Mesangial cell (primary cell): ENCODE data around the gene EIF3B. TPM values are rescaled to one million over a fixed set of nuclear protein-coding genes. Genes with fewer than 3 reads are reported as not detected.

Experiments
- total RNA-seq: library from RNA; depleted of rRNA; stranded (reverse); fragments of >200 nt; gene quantifications from 2 replicates; pipeline ENCODE4 v1.2.3, GENCODE V29; 2015

The EIF3B gene
- 107 and 154 TPM in 2 replicates for total RNA-seq

DNA sequence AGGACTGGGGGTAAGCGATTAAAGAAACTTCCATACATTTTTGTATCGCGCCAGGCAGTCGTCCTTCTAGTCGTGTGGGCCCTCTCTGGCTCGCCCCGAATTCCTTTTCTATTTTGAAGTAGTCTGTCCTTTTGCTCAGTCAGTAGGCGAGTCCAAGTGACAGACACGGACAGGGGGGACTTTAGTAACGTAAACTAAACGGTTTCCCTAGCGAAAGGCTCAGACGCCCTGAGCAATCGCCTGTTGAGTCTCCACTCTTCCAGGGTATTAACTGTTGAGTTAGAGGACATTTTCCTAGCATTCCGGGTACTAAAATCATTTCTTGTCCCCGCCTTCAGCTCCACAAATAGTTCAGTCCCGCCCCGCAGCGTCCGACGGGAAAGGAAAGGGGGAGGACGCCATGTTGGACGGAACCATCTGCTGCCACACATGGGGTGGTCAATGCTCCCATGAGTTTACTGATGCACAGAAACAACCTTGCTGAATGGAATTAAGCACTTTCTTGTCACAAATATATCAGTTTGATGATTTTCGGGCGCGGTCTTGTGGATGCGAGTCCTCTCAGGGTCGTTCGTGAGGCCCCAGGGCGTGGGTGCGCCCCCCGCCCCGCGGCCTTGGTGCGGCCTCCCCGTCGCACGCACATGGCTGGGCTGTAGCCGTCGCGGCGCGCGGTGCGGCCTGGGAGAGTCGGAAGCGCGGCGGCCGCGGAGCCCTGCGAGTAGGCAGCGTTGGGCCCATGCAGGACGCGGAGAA is at the start of gene EIF3B:
TSS of gene EIF3B (plus strand) at position 642 of the 753 bp plus-strand sequence. CDS start at position 737, 95 bp downstream.

DNA sequence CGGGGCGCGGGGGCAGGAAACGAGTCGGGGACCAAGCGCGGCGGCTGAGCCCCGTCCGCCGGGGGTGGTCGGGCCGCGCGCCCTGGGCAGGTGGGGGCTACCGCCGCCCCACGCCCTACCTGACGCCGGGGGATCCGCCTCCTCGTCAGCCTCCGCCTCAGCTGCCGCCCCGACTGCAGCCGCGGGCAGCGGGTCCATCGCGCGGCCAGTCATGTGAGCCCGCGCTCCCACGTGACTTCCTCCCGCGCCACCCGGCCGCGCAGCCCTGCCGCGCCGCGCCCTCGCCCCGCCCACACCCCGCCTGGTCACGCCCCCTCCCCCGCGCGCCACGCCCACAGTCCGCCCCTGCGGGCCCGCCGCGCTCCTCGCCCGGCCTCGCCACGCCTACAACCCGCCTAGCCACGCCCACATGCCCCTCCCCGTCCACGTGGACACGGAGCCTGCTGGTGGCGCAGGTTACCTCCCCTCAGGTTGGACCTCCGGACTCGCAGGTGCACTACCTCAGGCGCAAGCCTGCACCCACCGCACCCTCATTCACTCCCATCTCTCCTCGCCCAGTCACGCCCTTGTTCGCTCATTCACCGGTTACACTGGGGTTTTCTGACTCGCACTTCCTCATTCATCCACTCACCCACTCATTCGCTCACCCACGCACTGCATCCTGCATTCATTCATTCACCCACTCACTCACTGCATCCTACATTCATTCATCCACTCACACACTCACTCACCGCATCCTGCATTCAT is 40.2 kb upstream of the EIF3B start, which contains the start of gene SNX8:
TSS of gene SNX8 (minus strand) at position 233 of the 747 bp plus-strand sequence. CDS start at position 213, 20 bp downstream.

DNA sequence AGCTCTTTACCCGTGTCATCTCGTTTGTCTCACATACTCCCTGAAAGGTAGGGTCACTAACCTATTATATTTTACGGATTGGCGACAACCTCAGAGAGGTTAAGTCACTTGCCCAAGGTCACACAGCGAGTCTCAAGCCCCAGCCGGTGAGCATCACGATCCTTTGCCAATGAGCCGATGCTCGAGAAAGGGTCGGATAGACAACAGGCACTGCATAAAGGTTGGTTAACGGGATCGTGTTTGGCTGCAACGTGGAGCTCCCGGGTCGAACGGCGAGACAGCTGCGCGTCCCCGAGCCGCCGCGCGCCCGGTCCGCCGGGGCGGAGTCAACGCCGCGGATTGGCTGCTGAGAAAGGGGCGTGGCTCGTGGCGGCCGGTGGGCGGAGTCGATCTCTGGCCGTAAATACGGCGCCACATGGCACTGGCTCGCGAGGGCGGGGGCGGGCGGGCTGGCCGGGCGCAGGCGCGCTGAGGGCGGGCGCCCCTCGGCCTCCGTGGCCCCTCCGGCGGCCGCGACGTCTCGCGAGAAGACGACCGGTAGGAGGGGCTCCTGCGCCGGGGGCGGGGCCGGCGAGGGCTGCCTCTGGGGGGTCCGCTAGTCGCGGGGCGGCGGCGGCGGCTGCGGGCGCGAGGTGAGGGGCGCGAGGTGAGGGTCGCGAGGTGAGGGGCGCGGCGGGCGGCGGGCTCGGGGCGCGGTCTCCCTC is 48.5 kb downstream of the EIF3B start, which contains the start of gene CHST12:
TSS of gene CHST12 (plus strand) at position 598 of the 704 bp plus-strand sequence. CDS start 29,029 bp downstream, outside the sequence.

Other genes starting within 250 kb of the EIF3B start
- 56.1 and 67.3 TPM in 2 replicates for gene MAD1L1, start 121.9 kb upstream of the EIF3B start, total RNA-seq
- 12.9 and 18.1 TPM in 2 replicates for gene MRM2, start 112.6 kb upstream of the EIF3B start, total RNA-seq
- gene NUDT1, start 112.6 kb upstream of the EIF3B start, total RNA-seq, result 12.3 and 44.8 TPM in 2 replicates
- gene SNX8, start 40.4 kb upstream of the EIF3B start, total RNA-seq, result 28.7 and 31.8 TPM in 2 replicates
- gene CHST12, start 48.8 kb downstream of the EIF3B start, total RNA-seq, result 9.9 and 19.4 TPM in 2 replicates
- not detected in 2 replicates for gene GRIFIN, start 121.6 kb downstream of the EIF3B start, total RNA-seq
- gene LFNG, start 164.9 kb downstream of the EIF3B start, total RNA-seq, result 67.5 and 97.7 TPM in 2 replicates
- gene BRAT1, start 200.7 kb downstream of the EIF3B start, total RNA-seq, result 54.3 and 61.1 TPM in 2 replicates
- 8.0 and 15.0 TPM in 2 replicates for gene IQCE, start 204.2 kb downstream of the EIF3B start, total RNA-seq